ENCODE measurements around the gene GNAL.

The GNAL gene

GRCh38 chr18:11750171-11750570, 61.1 kb downstream of the GNAL start:
- H3K9me3 ChIP-seq (replicated peaks; ENCODE audit: low read length), result no peaks in the 10 kb centered on the region
- peaks cover 11% of the 10 kb centered on the region for H3K4me1 ChIP-seq (ENCODE audit: control insufficient read depth, insufficient read depth, low read length)
- no peak overlapping the region for H3K9ac ChIP-seq (ENCODE audit: low read depth, low read length)
- H3K36me3 ChIP-seq (ENCODE audit: insufficient read depth, low read length), result no peaks in the 10 kb centered on the region
- no peak overlapping the region for H3K4me3 ChIP-seq (ENCODE audit: low read length)
- H3K4me2 ChIP-seq (ENCODE audit: low read length), result no peak overlapping the region
- H3K27me3 ChIP-seq (ENCODE audit: control insufficient read depth, insufficient read depth, low read length), result peaks cover 77% of the 10 kb centered on the region

DNA sequence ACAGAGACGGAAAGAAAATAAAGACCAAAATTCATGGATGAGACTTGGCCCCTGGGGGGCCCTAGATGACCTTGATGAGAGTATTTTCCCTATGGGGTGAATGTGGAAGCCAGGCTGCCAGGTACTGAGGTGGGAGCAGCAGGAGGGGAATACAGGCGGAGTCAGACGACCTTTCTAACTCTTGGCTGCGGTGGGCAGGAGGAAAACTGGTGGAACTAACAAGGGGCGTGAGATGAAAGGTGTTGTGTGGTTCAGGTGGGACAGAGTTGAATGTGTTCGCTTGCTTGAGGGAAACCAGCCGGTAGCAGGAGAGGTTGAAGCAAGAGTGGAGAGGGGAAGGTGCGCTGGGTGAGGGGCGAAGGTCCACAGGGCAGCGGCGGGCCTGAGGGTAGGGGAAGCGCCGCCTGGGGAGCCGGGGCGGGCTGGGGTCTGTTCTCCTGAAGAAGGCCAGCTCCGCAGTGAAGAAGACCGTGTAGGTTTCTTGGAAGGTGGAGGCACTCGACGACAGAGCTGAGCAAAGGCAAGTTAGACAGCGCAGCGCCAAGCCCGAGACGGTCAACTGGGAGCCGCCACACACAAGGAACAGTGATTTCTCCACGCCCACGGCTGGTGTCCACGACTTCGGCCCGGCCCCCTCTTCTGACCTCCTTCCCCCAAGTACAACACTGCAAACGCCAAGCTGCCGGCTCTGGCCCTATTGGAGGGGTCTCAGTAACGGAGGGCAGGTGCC, 61.7 kb downstream of the GNAL start:
- Histone ChIP-seq H3K9ac (ENCODE audit: low read depth, low read length) (no peak overlapping the region), H3K36me3 (ENCODE audit: insufficient read depth, low read length) (no peaks in the 10 kb centered on the region), H3K27me3 (ENCODE audit: control insufficient read depth, insufficient read depth, low read length) (peaks cover 75% of the 10 kb centered on the region), H3K4me2 (ENCODE audit: low read length) (no peak overlapping the region), H3K9me3 (replicated peaks; ENCODE audit: low read length) (no peaks in the 10 kb centered on the region), H3K4me1 (ENCODE audit: control insufficient read depth, insufficient read depth, low read length) (peaks cover 11% of the 10 kb centered on the region), H3K4me3 (ENCODE audit: low read length) (no peak overlapping the region)

DNA sequence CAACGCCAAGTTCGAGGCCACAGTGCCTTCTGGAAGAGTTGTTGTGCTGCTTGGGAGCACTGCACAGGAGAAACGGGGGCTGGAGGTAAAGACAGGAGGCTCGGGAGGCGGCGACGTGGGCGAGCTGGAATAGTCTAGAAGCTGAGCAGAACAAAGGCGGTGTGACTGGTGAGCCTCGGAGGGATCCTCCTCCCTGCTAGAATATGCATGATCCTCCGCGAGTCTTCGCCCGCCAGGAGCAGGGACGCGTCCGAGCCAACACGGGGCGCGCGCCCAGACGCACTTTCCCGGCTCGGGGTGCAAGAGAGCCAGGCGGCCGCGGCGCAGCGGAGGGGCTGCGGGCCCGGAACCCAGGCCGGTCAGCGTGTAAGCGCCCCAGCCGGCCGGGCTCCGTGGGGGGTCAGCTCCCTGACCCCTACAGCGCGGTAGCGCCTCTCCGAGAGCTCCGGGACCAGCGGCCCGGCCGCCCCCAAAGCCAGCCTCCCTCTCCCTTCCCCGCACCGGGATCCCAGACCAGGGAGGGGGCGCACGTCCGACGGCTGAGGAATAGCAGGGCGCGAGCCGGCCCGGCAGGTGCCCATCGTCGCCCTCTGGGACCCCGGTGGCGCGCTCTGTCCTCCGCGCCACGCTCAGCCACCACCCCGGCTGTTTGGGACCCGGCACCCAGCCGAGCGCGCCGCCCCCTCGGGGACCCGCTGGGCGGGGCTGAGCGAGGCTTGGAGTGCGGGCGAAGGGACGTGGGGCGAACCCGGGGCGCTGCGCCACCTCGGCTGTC, 62.5 kb downstream of the GNAL start:
- no peak overlapping the region for H3K4me3 ChIP-seq (ENCODE audit: low read length)
- peaks cover 68% of the 10 kb centered on the region for H3K27me3 ChIP-seq (ENCODE audit: control insufficient read depth, insufficient read depth, low read length)
- no peak overlapping the region for H3K9ac ChIP-seq (ENCODE audit: low read depth, low read length)
- peak overlapping the region; percentile 71 for H3K4me2 ChIP-seq (ENCODE audit: low read length)
- H3K4me1 ChIP-seq (ENCODE audit: control insufficient read depth, insufficient read depth, low read length), result peaks cover 11% of the 10 kb centered on the region
- no peaks in the 10 kb centered on the region for H3K9me3 ChIP-seq (replicated peaks; ENCODE audit: low read length)
- H3K36me3 ChIP-seq (ENCODE audit: insufficient read depth, low read length), result no peaks in the 10 kb centered on the region

DNA sequence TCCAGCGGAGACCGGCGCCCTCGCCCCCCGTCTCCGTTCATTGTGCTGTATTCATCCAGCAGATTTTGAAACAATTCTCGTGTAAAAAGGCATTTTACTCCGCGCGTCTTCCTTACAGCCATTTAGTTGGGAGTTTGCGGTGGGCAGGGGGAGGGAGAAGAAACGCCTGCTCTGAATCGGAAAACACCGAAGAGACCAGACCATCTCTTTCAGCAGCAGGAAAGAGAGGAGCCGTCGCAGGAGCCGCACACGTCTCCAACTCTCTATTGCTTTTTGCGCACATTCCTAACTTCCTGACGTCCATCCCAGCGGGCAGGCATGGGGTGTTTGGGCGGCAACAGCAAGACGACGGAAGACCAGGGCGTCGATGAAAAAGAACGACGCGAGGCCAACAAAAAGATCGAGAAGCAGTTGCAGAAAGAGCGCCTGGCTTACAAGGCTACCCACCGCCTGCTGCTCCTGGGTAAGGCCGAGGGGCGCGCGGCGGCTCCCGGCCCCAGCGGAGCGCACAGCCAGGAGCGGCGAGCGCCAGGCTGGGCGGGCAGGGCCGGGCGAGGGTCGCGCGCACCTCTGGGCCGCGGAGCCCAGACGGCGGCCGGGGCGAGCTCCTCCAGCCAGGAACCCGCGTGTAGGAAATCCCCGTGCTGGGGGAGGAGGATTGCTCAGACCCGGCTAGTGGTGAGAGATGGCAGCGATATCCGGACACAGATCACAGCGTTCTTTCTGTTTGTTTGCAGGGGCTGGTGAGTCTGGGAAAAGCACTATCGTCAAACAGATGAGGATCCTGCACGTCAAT, 63.2 kb downstream of the GNAL start:
- H3K4me2 ChIP-seq (ENCODE audit: low read length), result peak overlapping the region; percentile 71
- H3K9me3 ChIP-seq (replicated peaks; ENCODE audit: low read length), result no peaks in the 10 kb centered on the region
- H3K27me3 ChIP-seq (ENCODE audit: control insufficient read depth, insufficient read depth, low read length), result peaks cover 61% of the 10 kb centered on the region
- peaks cover 11% of the 10 kb centered on the region for H3K4me1 ChIP-seq (ENCODE audit: control insufficient read depth, insufficient read depth, low read length)
- H3K9ac ChIP-seq (ENCODE audit: low read depth, low read length), result no peak overlapping the region
- no peaks in the 10 kb centered on the region for H3K36me3 ChIP-seq (ENCODE audit: insufficient read depth, low read length)
- H3K4me3 ChIP-seq (ENCODE audit: low read length), result peak overlapping the region; percentile 61

GRCh38 chr18:11754979-11755378, 65.9 kb downstream of the GNAL start:
- no peaks in the 10 kb centered on the region for H3K9me3 ChIP-seq (replicated peaks; ENCODE audit: low read length)

GRCh38 chr18:11757084-11757590, 68.1 kb downstream of the GNAL start:
- no peak overlapping the region for H3K4me2 ChIP-seq (ENCODE audit: low read length)
- H3K9me3 ChIP-seq (replicated peaks; ENCODE audit: low read length), result no peaks in the 10 kb centered on the region

More at GRCh38 chr18:11754979-11755378, 65.9 kb downstream of the GNAL start:
- peaks cover 45% of the 10 kb centered on the region for H3K27me3 ChIP-seq (ENCODE audit: control insufficient read depth, insufficient read depth, low read length)
- peaks cover 11% of the 10 kb centered on the region for H3K4me1 ChIP-seq (ENCODE audit: control insufficient read depth, insufficient read depth, low read length)
- H3K4me3 ChIP-seq (ENCODE audit: low read length), result no peak overlapping the region
- no peaks in the 10 kb centered on the region for H3K36me3 ChIP-seq (ENCODE audit: insufficient read depth, low read length)
- no peak overlapping the region for H3K9ac ChIP-seq (ENCODE audit: low read depth, low read length)
- H3K4me2 ChIP-seq (ENCODE audit: low read length), result no peak overlapping the region

GRCh38 chr18:11759456-11759855, 70.4 kb downstream of the GNAL start:
- Histone ChIP-seq H3K4me1 (ENCODE audit: control insufficient read depth, insufficient read depth, low read length) (no peaks in the 10 kb centered on the region), H3K27me3 (ENCODE audit: control insufficient read depth, insufficient read depth, low read length) (peaks cover 6% of the 10 kb centered on the region), H3K36me3 (ENCODE audit: insufficient read depth, low read length) (no peaks in the 10 kb centered on the region), H3K4me2 (ENCODE audit: low read length) (no peak overlapping the region), H3K9ac (ENCODE audit: low read depth, low read length) (no peak overlapping the region), H3K9me3 (replicated peaks; ENCODE audit: low read length) (no peaks in the 10 kb centered on the region), H3K4me3 (ENCODE audit: low read length) (no peak overlapping the region)

More at GRCh38 chr18:11757084-11757590, 68.1 kb downstream of the GNAL start:
- H3K9ac ChIP-seq (ENCODE audit: low read depth, low read length), result no peak overlapping the region
- peaks cover 24% of the 10 kb centered on the region for H3K27me3 ChIP-seq (ENCODE audit: control insufficient read depth, insufficient read depth, low read length)
- peaks cover 7% of the 10 kb centered on the region for H3K4me1 ChIP-seq (ENCODE audit: control insufficient read depth, insufficient read depth, low read length)
- H3K4me3 ChIP-seq (ENCODE audit: low read length), result no peak overlapping the region
- no peaks in the 10 kb centered on the region for H3K36me3 ChIP-seq (ENCODE audit: insufficient read depth, low read length)

- Histone ChIP-seq H3K9ac (ENCODE audit: low read depth, low read length) (no peak overlapping the region), H3K4me2 (ENCODE audit: low read length) (no peak overlapping the region), H3K9me3 (replicated peaks; ENCODE audit: low read length) (no peaks in the 10 kb centered on the region), H3K4me3 (ENCODE audit: low read length) (no peak overlapping the region), H3K4me1 (ENCODE audit: control insufficient read depth, insufficient read depth, low read length) (no peaks in the 10 kb centered on the region), H3K36me3 (ENCODE audit: insufficient read depth, low read length) (no peaks in the 10 kb centered on the region), H3K27me3 (ENCODE audit: control insufficient read depth, insufficient read depth, low read length) (peaks cover 9% of the 10 kb centered on the region)
These were observed 71.6 kb downstream of the GNAL start for GRCh38 chr18:11760498-11761167.

GRCh38 chr18:11761553-11761952, 72.5 kb downstream of the GNAL start:
- H3K4me1 ChIP-seq (ENCODE audit: control insufficient read depth, insufficient read depth, low read length), result no peaks in the 10 kb centered on the region
- no peak overlapping the region for H3K4me3 ChIP-seq (ENCODE audit: low read length)
- peaks cover 12% of the 10 kb centered on the region for H3K27me3 ChIP-seq (ENCODE audit: control insufficient read depth, insufficient read depth, low read length)
- H3K9ac ChIP-seq (ENCODE audit: low read depth, low read length), result no peak overlapping the region
- no peaks in the 10 kb centered on the region for H3K9me3 ChIP-seq (replicated peaks; ENCODE audit: low read length)
- H3K36me3 ChIP-seq (ENCODE audit: insufficient read depth, low read length), result no peaks in the 10 kb centered on the region
- no peak overlapping the region for H3K4me2 ChIP-seq (ENCODE audit: low read length)

GRCh38 chr18:11762429-11762828, 73.4 kb downstream of the GNAL start:
- H3K36me3 ChIP-seq (ENCODE audit: insufficient read depth, low read length), result no peaks in the 10 kb centered on the region

DNA sequence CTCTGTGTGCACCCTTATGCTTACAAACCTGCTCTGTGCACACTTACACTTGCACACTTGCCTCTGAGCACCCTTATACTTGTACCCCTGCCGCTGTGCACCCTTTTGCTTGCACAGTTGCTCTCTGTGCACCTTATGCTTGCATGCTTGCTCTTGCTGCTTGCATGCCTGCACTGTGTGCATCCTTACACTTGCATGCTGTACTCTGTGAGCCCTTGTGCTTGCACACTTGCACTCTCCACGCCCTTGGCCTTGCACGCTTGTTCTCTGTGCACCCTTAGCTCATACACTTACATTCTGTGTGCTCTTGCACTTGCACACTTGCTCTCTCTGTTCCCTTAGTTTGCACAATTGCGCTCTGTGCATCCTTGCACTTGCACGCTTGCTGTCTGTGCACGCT, 78.3 kb downstream of the GNAL start:
- Histone ChIP-seq H3K4me3 (ENCODE audit: low read length) (no peak overlapping the region), H3K27me3 (ENCODE audit: control insufficient read depth, insufficient read depth, low read length) (peaks cover 14% of the 10 kb centered on the region), H3K4me2 (ENCODE audit: low read length) (no peak overlapping the region), H3K9ac (ENCODE audit: low read depth, low read length) (no peak overlapping the region), H3K4me1 (ENCODE audit: control insufficient read depth, insufficient read depth, low read length) (no peaks in the 10 kb centered on the region), H3K9me3 (replicated peaks; ENCODE audit: low read length) (no peaks in the 10 kb centered on the region), H3K36me3 (ENCODE audit: insufficient read depth, low read length) (no peaks in the 10 kb centered on the region)

More at GRCh38 chr18:11762429-11762828, 73.4 kb downstream of the GNAL start:
- Histone ChIP-seq H3K4me1 (ENCODE audit: control insufficient read depth, insufficient read depth, low read length) (no peaks in the 10 kb centered on the region), H3K27me3 (ENCODE audit: control insufficient read depth, insufficient read depth, low read length) (peaks cover 17% of the 10 kb centered on the region), H3K9me3 (replicated peaks; ENCODE audit: low read length) (no peaks in the 10 kb centered on the region), H3K9ac (ENCODE audit: low read depth, low read length) (no peak overlapping the region), H3K4me2 (ENCODE audit: low read length) (no peak overlapping the region), H3K4me3 (ENCODE audit: low read length) (no peak overlapping the region)

Data from skeletal muscle satellite cell (primary cell).